LHCN-M2 (cell line): ENCODE data around the gene ZFP62. TPM values are rescaled to one million over a fixed set of nuclear protein-coding genes. Genes with fewer than 3 reads are reported as not detected.

Experiments used
- DNase-seq: peaks from one replicate; pipeline ENCODE4 v3.0.0-alpha.2; 2012; ENCODE audit warnings: low read depth
- total RNA-seq: library from RNA; depleted of rRNA; stranded (reverse); fragments of >200 nt; gene quantifications from 2 replicates; pipeline ENCODE4 v1.2.3, GENCODE V29; 2014

Gene ZFP62
- total RNA-seq, 1 experiment from 2014 or later = 18.0 TPM

- peak; percentile 72 for DNase-seq
These were observed 7.9 kb upstream of the ZFP62 start for GRCh38 chr5:180868960-180869359.

- no peak for DNase-seq
These were observed 5.9 kb upstream of the ZFP62 start for GRCh38 chr5:180866985-180867384.

GRCh38 chr5:180865981-180866695 is 5.1 kb upstream of the ZFP62 start:
- DNase-seq = peak; percentile 55

GRCh38 chr5:180862645-180863044 is 1.6 kb upstream of the ZFP62 start:
- DNase-seq = no peak

GRCh38 chr5:180860273-180860886 is 696 bp downstream of the ZFP62 start:
- peak; percentile 64 for DNase-seq

- DNase-seq = no peak
These were observed 2.5 kb downstream of the ZFP62 start for GRCh38 chr5:180858586-180858985.

GRCh38 chr5:180853848-180854176 is 7.3 kb downstream of the ZFP62 start:
- DNase-seq = no peak

- no peak for DNase-seq
These were observed 7.8 kb downstream of the ZFP62 start for GRCh38 chr5:180853121-180853847.

GRCh38 chr5:180852495-180852894 is 8.6 kb downstream of the ZFP62 start:
- DNase-seq = no peak

- DNase-seq = no peak
These were observed 10.5 kb downstream of the ZFP62 start for GRCh38 chr5:180850434-180851078.

GRCh38 chr5:180849827-180850226 is 11.2 kb downstream of the ZFP62 start:
- DNase-seq = no peak

GRCh38 chr5:180848878-180849277 is 12.2 kb downstream of the ZFP62 start:
- no peak for DNase-seq

- no peak for DNase-seq
These were observed 12.8 kb downstream of the ZFP62 start for GRCh38 chr5:180848265-180848664.

- DNase-seq = no peak
These were observed 14.1 kb downstream of the ZFP62 start for GRCh38 chr5:180847026-180847425.

GRCh38 chr5:180844858-180845257 is 16.2 kb downstream of the ZFP62 start:
- DNase-seq = no peak

- DNase-seq = no peak
These were observed 16.6 kb downstream of the ZFP62 start for GRCh38 chr5:180844432-180844831.

- DNase-seq = no peak
These were observed 21.1 kb downstream of the ZFP62 start for GRCh38 chr5:180839935-180840334.

GRCh38 chr5:180839227-180839626 is 21.8 kb downstream of the ZFP62 start:
- no peak for DNase-seq

GRCh38 chr5:180837478-180837877 is 23.6 kb downstream of the ZFP62 start:
- no peak for DNase-seq

GRCh38 chr5:180832638-180833068 is 28.4 kb downstream of the ZFP62 start:
- DNase-seq = no peak

- DNase-seq = peak; percentile 68
These were observed 29.7 kb downstream of the ZFP62 start for GRCh38 chr5:180831139-180832093.
